Thyroid gland (tissue), 4 donors: ENCODE results near the gene PFN4.

Source experiments
- CTCF ChIP-seq, 6 experiments: fragments of 200-600 bp in 3 of 6; fragments of 450-650 bp in 3 of 6; sonication (generic) in 3 of 6; IDR thresholded peaks; one replicate each; pipeline ENCODE4 v1.5.1; 2016 to 2019; ENCODE audit warnings: antibody characterized with exemption in 6 of 6, mild to moderate bottlenecking in 2 of 6, inconsistent platforms in 1 of 6, moderate library complexity in 1 of 6
- POLR2A ChIP-seq, 2 donors: fragments of 450-650 bp; IDR thresholded peaks; one replicate each; pipeline ENCODE4 v1.6.1; 2017; ENCODE audit warnings: antibody characterized with exemption in 2 of 2, mild to moderate bottlenecking in 2 of 2, moderate library complexity in 1 of 2

- TF ChIP-seq CTCF (IDR thresholded peaks at IDR 0.05), result no peak
- no peak for TF ChIP-seq POLR2A (IDR thresholded peaks at IDR 0.05)
These were observed 40.1 kb upstream of the PFN4 start for GRCh38 chr2:24163186-24163585.
